ENCODE data around the gene ARNT2. TPM values are rescaled to one million over a fixed set of nuclear protein-coding genes. Genes with fewer than 3 reads are reported as not detected.

ARNT2 gene
- polyA plus RNA-seq, 1 experiment: 44.6 TPM

GRCh38 chr15:80568876-80569605 is 164.9 kb downstream of the ARNT2 start:
- Histone ChIP-seq H3K36me3 (ENCODE audit: control insufficient read depth, insufficient read depth, low read length) (peaks cover 22% of the 10 kb centered on the region), H3K27me3 (ENCODE audit: control insufficient read depth, insufficient read depth, low read length) (no peaks in the 10 kb centered on the region), H3K4me3 (ENCODE audit: low read depth, low read length) (no peak overlapping the region)
- no peak for DNase-seq (ENCODE audit: low read depth)
- POLR2A ChIA-PET: interaction anchor here (1.8 kb wide), 1 partner anchor 210 kb away, joined by 12 read pairs; the partner anchor contains the start of gene CEMIP
- CTCF ChIA-PET: interaction anchor here (0.6 to 8.7 kb wide), 9 partner anchors 10 to 224 kb away, joined by 3 to 191 read pairs (median 13); partner anchors contain the start of genes ABHD17C and CEMIP
- TF ChIP-seq CTCF (IDR thresholded peaks at IDR 0.05; ENCODE audit: insufficient read depth, low read depth, low read length): no peak

GRCh38 chr15:80569656-80570055 is 165.5 kb downstream of the ARNT2 start:
- DNase-seq (ENCODE audit: low read depth): no peak
- CTCF ChIA-PET: interaction anchor here (3.6 to 8.7 kb wide), 2 partner anchors 10 to 208 kb away, joined by 40 to 191 read pairs; partner anchors contain the start of gene CEMIP
- H3K4me3 ChIP-seq (ENCODE audit: low read depth, low read length): no peak overlapping the region
- H3K36me3 ChIP-seq (ENCODE audit: control insufficient read depth, insufficient read depth, low read length): peaks cover 23% of the 10 kb centered on the region
- POLR2A ChIA-PET: no interaction called here
- no peak for TF ChIP-seq CTCF (IDR thresholded peaks at IDR 0.05; ENCODE audit: insufficient read depth, low read depth, low read length)
- H3K27me3 ChIP-seq (ENCODE audit: control insufficient read depth, insufficient read depth, low read length): no peaks in the 10 kb centered on the region

GRCh38 chr15:80570553-80570952 is 166.4 kb downstream of the ARNT2 start:
- no peaks in the 10 kb centered on the region for H3K27me3 ChIP-seq (ENCODE audit: control insufficient read depth, insufficient read depth, low read length)
- DNase-seq (ENCODE audit: low read depth): no peak
- ChIA-PET CTCF (interaction anchor here (0.9 to 1.3 kb wide), 2 partner anchors 206 to 209 kb away, joined by 3 to 4 read pairs; partner anchors contain the start of gene CEMIP), POLR2A (no interaction called here)
- H3K36me3 ChIP-seq (ENCODE audit: control insufficient read depth, insufficient read depth, low read length): peaks cover 26% of the 10 kb centered on the region
- no peak for TF ChIP-seq CTCF (IDR thresholded peaks at IDR 0.05; ENCODE audit: insufficient read depth, low read depth, low read length)
- no peak overlapping the region for H3K4me3 ChIP-seq (ENCODE audit: low read depth, low read length)

- no peak for TF ChIP-seq CTCF (IDR thresholded peaks at IDR 0.05; ENCODE audit: insufficient read depth, low read depth, low read length)
- ChIA-PET POLR2A (no interaction called here), CTCF (no interaction called here)
- peaks cover 30% of the 10 kb centered on the region for H3K36me3 ChIP-seq (ENCODE audit: control insufficient read depth, insufficient read depth, low read length)
- DNase-seq (ENCODE audit: low read depth): no peak
- H3K4me3 ChIP-seq (ENCODE audit: low read depth, low read length): no peak overlapping the region
- no peaks in the 10 kb centered on the region for H3K27me3 ChIP-seq (ENCODE audit: control insufficient read depth, insufficient read depth, low read length)
Measured at GRCh38 chr15:80572337-80572736, 168.2 kb downstream of the ARNT2 start.

GRCh38 chr15:80573606-80574005 is 169.4 kb downstream of the ARNT2 start:
- POLR2A ChIA-PET: no interaction called here
- DNase-seq (ENCODE audit: low read depth): no peak

More at GRCh38 chr15:80573606-80574005, 169.4 kb downstream of the ARNT2 start:
- H3K4me3 ChIP-seq (ENCODE audit: low read depth, low read length): no peak overlapping the region
- CTCF ChIA-PET: no interaction called here
- H3K27me3 ChIP-seq (ENCODE audit: control insufficient read depth, insufficient read depth, low read length): no peaks in the 10 kb centered on the region
- TF ChIP-seq CTCF (IDR thresholded peaks at IDR 0.05; ENCODE audit: insufficient read depth, low read depth, low read length): no peak
- H3K36me3 ChIP-seq (ENCODE audit: control insufficient read depth, insufficient read depth, low read length): peaks cover 37% of the 10 kb centered on the region

All from BJ (cell line).